ENCODE data around the gene AP4M1. TPM values are rescaled to one million over a fixed set of nuclear protein-coding genes. Genes with fewer than 3 reads are reported as not detected.
"Not testable (repeated sequence)": the region's sequence is repeated elsewhere in the genome, so short reads cannot be mapped to it uniquely, and the experiment has no call there.

Gene AP4M1
- total and polyA plus RNA-seq, 2 experiments from 2014 or later = 17.4 to 22.8 TPM

DNA sequence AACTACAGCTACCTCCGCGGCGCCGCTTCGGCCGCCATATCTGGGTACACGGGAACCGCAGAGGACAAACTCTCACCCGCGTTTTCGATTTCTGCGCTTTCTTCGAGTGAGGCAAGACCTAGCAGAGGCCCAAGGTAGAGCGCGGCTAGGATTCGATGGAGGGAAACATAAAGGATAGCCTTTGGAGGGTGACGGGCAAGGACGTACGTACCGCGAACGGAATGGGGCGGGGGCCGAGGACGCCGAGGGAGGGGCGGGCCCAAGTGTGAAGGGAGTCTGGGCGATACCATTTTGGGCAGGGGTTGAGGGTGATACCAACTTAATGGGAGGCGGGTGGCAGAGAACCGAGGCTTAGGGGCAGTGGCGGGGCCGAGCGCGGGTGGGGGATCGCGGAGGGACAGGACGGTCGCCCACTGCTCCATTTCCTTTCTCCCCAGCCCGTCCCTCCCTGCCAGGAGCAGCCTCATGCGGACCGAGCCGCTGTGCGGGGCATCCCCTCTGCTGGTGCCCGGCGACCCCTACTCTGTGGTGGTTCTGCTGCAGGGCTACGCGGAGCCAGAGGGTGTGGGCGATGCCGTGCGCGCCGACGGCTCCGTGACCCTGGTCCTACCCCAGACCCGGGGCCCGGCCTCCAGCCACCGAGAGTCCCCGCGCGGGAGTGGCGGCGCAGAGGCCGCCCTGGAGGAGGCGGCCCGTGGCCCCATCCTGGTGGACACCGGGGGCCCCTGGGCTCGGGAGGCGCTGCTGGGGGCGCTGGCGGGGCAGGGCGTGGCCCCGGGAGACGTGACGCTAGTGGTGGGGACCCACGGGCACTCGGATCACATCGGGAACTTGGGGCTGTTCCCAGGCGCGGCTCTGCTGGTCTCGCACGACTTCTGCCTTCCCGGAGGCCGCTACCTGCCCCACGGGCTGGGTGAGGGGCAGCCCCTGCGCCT is 25.8 kb downstream of the AP4M1 start, which contains the start of gene MBLAC1:
Gene MBLAC1 (plus strand): TSS at position 37 of the 935 bp plus-strand sequence. CDS start 429 bp downstream, at position 466.
- H3K27ac ChIP-seq = peak within 1 kb of the TSS; percentile 94
- H3K36me3 ChIP-seq (replicated peaks; ENCODE audit: insufficient read depth, low read depth) = no peaks in the 10 kb centered on the region
- no peaks in the 10 kb centered on the region for H3K79me2 ChIP-seq
- no peaks in the 10 kb centered on the region for H4K20me1 ChIP-seq (ENCODE audit: insufficient read depth, poor library complexity, severe bottlenecking)
- no peaks in the 10 kb centered on the region for H3K27me3 ChIP-seq
- H3K4me3 ChIP-seq = peak within 1 kb of the TSS; percentile 25
- 2% methylated on average over 54 of the region's 85 CpGs for WGBS (ENCODE audit: low lambda C conversion rate, missing lambda C conversion rate)
- TF ChIP-seq CTCF (IDR thresholded peaks at IDR 0.05; ENCODE audit: poor library complexity) = no peak
- TF ChIP-seq EZH2 (IDR thresholded peaks at IDR 0.05; ENCODE audit: borderline replicate concordance) = no peak
- no peak for TF ChIP-seq EZH2phosphoT487 (IDR thresholded peaks at IDR 0.05; ENCODE audit: low read depth, severe bottlenecking, unreplicated experiment)
- peak within 1 kb of the TSS; percentile 84 for H2AFZ ChIP-seq
- peak; percentile 96 for DNase-seq (ENCODE audit: low spot score)
- H3K9me3 ChIP-seq (ENCODE audit: low read depth) = no peaks in the 10 kb centered on the region
- H3K4me1 ChIP-seq (ENCODE audit: insufficient read depth) = peaks cover 12% of the 10 kb centered on the region
- H3K9me2 ChIP-seq (replicated peaks; ENCODE audit: insufficient read depth) = no peaks in the 10 kb centered on the region
- peak within 1 kb of the TSS; percentile 99 for H3K4me2 ChIP-seq

DNA sequence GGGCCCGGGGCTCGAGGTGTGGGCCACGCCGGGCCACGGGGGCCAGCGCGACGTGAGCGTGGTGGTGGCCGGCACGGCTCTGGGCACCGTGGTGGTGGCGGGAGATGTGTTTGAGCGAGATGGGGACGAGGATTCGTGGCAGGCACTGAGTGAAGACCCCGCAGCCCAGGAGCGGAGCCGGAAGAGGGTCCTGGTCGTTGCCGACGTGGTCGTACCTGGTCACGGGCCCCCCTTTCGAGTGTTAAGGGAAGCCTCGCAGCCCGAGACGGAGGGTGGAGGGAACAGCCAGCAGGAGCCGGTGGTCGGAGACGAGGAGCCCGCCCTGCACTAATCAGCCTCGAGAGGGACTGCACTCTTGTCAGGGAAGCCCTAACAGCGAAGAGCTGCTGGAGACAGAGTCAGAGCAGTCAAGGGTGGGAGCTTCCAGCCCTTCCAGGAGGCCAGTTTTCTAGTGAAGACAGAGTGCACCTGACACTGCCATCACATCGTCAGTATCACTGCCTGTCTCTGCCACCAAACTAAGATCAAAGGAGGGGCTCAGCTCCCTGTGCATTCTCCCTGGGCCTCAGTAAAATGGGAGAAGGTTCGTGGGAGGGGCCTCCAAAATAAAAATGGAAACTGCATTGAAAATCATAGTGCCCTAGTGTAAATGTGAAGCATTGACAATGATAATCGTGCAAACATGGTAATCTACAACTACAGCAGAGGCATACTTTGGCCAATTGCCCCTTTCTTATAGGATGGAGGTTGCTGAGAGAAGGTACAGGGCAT is 26.6 kb downstream of the AP4M1 start:
- DNase-seq (ENCODE audit: low spot score) = peak; percentile 48
- WGBS (ENCODE audit: low lambda C conversion rate, missing lambda C conversion rate) = 6% methylated on average over 35 of the region's 37 CpGs
- Histone ChIP-seq H3K4me2 (peak overlapping the region; percentile 99), H3K9me3 (ENCODE audit: low read depth) (no peaks in the 10 kb centered on the region), H3K27me3 (no peaks in the 10 kb centered on the region), H3K79me2 (no peaks in the 10 kb centered on the region), H3K4me1 (ENCODE audit: insufficient read depth) (peaks cover 12% of the 10 kb centered on the region), H3K27ac (peak overlapping the region; percentile 94), H3K9me2 (replicated peaks; ENCODE audit: insufficient read depth) (no peaks in the 10 kb centered on the region), H2AFZ (peak overlapping the region; percentile 84), H3K4me3 (peak overlapping the region; percentile 25), H3K36me3 (replicated peaks; ENCODE audit: insufficient read depth, low read depth) (no peaks in the 10 kb centered on the region), H4K20me1 (ENCODE audit: insufficient read depth, poor library complexity, severe bottlenecking) (no peaks in the 10 kb centered on the region)
- TF ChIP-seq EZH2phosphoT487 (IDR thresholded peaks at IDR 0.05; ENCODE audit: low read depth, severe bottlenecking, unreplicated experiment) (no peak), CTCF (IDR thresholded peaks at IDR 0.05; ENCODE audit: poor library complexity) (no peak), EZH2 (IDR thresholded peaks at IDR 0.05; ENCODE audit: borderline replicate concordance) (no peak)

- no peaks in the 10 kb centered on the region for H3K79me2 ChIP-seq
- no peaks in the 10 kb centered on the region for H4K20me1 ChIP-seq (ENCODE audit: insufficient read depth, poor library complexity, severe bottlenecking)
- no peak overlapping the region for H3K27ac ChIP-seq
- peak overlapping the region; percentile 99 for H3K4me2 ChIP-seq
- no peaks in the 10 kb centered on the region for H3K27me3 ChIP-seq
- H3K9me2 ChIP-seq (replicated peaks; ENCODE audit: insufficient read depth) = no peaks in the 10 kb centered on the region
- H3K4me3 ChIP-seq = no peak overlapping the region
- H2AFZ ChIP-seq = no peak overlapping the region
- 62% methylated on average over 1 of the region's 1 CpG for WGBS (ENCODE audit: low lambda C conversion rate, missing lambda C conversion rate)
- peaks cover 12% of the 10 kb centered on the region for H3K4me1 ChIP-seq (ENCODE audit: insufficient read depth)
- no peak for DNase-seq (ENCODE audit: low spot score)
- H3K9me3 ChIP-seq (ENCODE audit: low read depth) = no peaks in the 10 kb centered on the region
- TF ChIP-seq CTCF (IDR thresholded peaks at IDR 0.05; ENCODE audit: poor library complexity) (no peak), EZH2phosphoT487 (IDR thresholded peaks at IDR 0.05; ENCODE audit: low read depth, severe bottlenecking, unreplicated experiment) (no peak), EZH2 (IDR thresholded peaks at IDR 0.05; ENCODE audit: borderline replicate concordance) (no peak)
- no peaks in the 10 kb centered on the region for H3K36me3 ChIP-seq (replicated peaks; ENCODE audit: insufficient read depth, low read depth)
These were observed 27.2 kb downstream of the AP4M1 start for GRCh38 chr7:100128637-100128963.

GRCh38 chr7:100130220-100130607 is 28.8 kb downstream of the AP4M1 start:
- H3K4me3 ChIP-seq; H4K20me1 ChIP-seq (ENCODE audit: insufficient read depth, poor library complexity, severe bottlenecking); H3K27ac ChIP-seq; H3K4me1 ChIP-seq (ENCODE audit: insufficient read depth); DNase-seq (ENCODE audit: low spot score); H3K27me3 ChIP-seq; H3K9me3 ChIP-seq (ENCODE audit: low read depth); H3K36me3 ChIP-seq (replicated peaks; ENCODE audit: insufficient read depth, low read depth); H2AFZ ChIP-seq; H3K79me2 ChIP-seq; H3K9me2 ChIP-seq (replicated peaks; ENCODE audit: insufficient read depth): not testable (repeated sequence)
- WGBS (ENCODE audit: low lambda C conversion rate, missing lambda C conversion rate) = 67% methylated on average over 1 of the region's 1 CpG
- H3K4me2 ChIP-seq = peak overlapping the region; percentile 83
